ENCODE results near the gene CERS6.

DNA sequence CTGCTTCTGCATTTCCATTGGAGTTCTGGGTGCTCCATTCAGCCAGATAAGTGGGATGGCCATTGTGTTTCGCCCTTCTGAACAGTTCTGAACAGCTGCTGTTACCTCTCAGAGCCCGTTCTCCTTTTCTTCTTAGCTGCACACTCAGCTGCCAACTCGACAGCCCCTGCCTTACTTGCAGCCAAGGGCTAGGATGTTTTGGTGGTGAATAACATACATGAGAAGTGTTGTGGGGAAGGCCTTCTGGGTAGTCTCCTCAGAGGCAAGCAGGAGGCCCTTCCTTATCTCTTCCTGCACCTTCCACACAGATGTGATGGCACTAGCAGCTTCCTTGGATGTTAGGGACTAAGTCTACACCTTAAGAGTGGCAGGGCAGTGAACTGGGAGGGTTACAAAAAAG lies 207.9 kb downstream of the CERS6 start:
- TF ChIP-seq, protein P1, sequence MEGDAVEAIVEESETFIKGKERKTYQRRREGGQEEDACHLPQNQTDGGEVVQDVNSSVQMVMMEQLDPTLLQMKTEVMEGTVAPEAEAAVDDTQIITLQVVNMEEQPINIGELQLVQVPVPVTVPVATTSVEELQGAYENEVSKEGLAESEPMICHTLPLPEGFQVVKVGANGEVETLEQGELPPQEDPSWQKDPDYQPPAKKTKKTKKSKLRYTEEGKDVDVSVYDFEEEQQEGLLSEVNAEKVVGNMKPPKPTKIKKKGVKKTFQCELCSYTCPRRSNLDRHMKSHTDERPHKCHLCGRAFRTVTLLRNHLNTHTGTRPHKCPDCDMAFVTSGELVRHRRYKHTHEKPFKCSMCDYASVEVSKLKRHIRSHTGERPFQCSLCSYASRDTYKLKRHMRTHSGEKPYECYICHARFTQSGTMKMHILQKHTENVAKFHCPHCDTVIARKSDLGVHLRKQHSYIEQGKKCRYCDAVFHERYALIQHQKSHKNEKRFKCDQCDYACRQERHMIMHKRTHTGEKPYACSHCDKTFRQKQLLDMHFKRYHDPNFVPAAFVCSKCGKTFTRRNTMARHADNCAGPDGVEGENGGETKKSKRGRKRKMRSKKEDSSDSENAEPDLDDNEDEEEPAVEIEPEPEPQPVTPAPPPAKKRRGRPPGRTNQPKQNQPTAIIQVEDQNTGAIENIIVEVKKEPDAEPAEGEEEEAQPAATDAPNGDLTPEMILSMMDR (IDR thresholded peaks at IDR 0.05; ENCODE audit: poor library complexity): no peak
- no peak for TF ChIP-seq EZH2 (IDR thresholded peaks at IDR 0.05; ENCODE audit: borderline replicate concordance)
